Panc1 (cell line): ENCODE results near the gene TENM3. TPM values are rescaled to one million over a fixed set of nuclear protein-coding genes. Genes with fewer than 3 reads are reported as not detected.

Source experiments
- ATAC-seq: fragments of 200-7000 bp; cut with Tn5 transposase; 2 replicates; pipeline ENCODE4 v1.9.1; 2020; ENCODE audit warnings: mild to moderate bottlenecking, moderate library complexity
- BruUV-seq: library from RNA; stranded (reverse); fragments of 400-500 nt; replicated peaks from 2 replicates; lab custom pipeline; 2021; lab: Mats Ljungman, UMichigan
- CTCF ChIA-PET: fragments of 300-600 bp; sonication (Branson Sonifier 250); formaldehyde crosslinking; loops from one replicate; lab custom pipeline; 2022; ENCODE audit warnings: antibody characterized with exemption; lab: Charles Lee
- POLR2A ChIA-PET: fragments of 300-600 bp; sonication (Branson Sonifier 250); formaldehyde crosslinking; loops from one replicate; lab custom pipeline; 2022; ENCODE audit warnings: antibody characterized with exemption; lab: Charles Lee
- DNase-seq: peaks from one replicate; pipeline ENCODE4 v3.0.0-alpha.2; 2010; ENCODE audit warnings: low read depth, low spot score
- H3K27ac ChIP-seq: 2 replicates; pipeline ENCODE4 v1.5.1; 2011; ENCODE audit warnings: mild to moderate bottlenecking, low read length, inconsistent platforms
- H3K27me3 ChIP-seq: fragments of 200-500 bp; sonication (Bioruptor generic); 2 replicates; pipeline ENCODE4 v1.6.0; 2014; ENCODE audit warnings: low read length, inconsistent platforms; ENCODE audit not compliant: control insufficient read depth, insufficient read depth
- H3K36me3 ChIP-seq: fragments of 200-500 bp; sonication (Bioruptor generic); 2 replicates; pipeline ENCODE4 v1.5.1; 2014; ENCODE audit warnings: inconsistent platforms, mild to moderate bottlenecking, low read length, moderate library complexity; ENCODE audit not compliant: control insufficient read depth, insufficient read depth
- H3K4me1 ChIP-seq: 2 replicates; pipeline ENCODE4 v1.5.1; 2011; ENCODE audit warnings: inconsistent platforms, mild to moderate bottlenecking, low read length, moderate library complexity; ENCODE audit not compliant: control insufficient read depth, insufficient read depth
- H3K4me3 ChIP-seq, 2 experiments: 2 replicates each; pipeline ENCODE4 v1.5.1; 2011 to 2012; ENCODE audit warnings: low read depth in 2 of 2, low read length in 2 of 2, mild to moderate bottlenecking in 2 of 2, inconsistent platforms in 1 of 2, moderate library complexity in 1 of 2
- H3K9me3 ChIP-seq: fragments of 200-500 bp; sonication (Bioruptor generic); 2 replicates; pipeline ENCODE4 v1.5.1; 2014; ENCODE audit warnings: low read depth, mild to moderate bottlenecking, inconsistent platforms, low read length, moderate library complexity; ENCODE audit not compliant: control insufficient read depth, insufficient read depth
- CTCF ChIP-seq: fragments of 450-650 bp; IDR thresholded peaks from 2 replicates; pipeline ENCODE4 v1.5.1; 2017; ENCODE audit warnings: mild to moderate bottlenecking
- POLR2AphosphoS5 ChIP-seq: IDR thresholded peaks from 2 replicates; pipeline ENCODE4 v1.6.1; 2012; ENCODE audit warnings: mild to moderate bottlenecking, low read depth, low read length, moderate library complexity
- REST ChIP-seq, 2 experiments: IDR thresholded peaks; 2 replicates each; pipeline ENCODE4 v1.6.1; 2011 to 2012; ENCODE audit warnings: low read depth in 2 of 2, control low read depth in 1 of 2, low read length in 1 of 2, mild to moderate bottlenecking in 1 of 2, moderate library complexity in 1 of 2; ENCODE audit not compliant: insufficient read depth in 1 of 2
- SIN3A ChIP-seq: IDR thresholded peaks from 2 replicates; pipeline ENCODE4 v1.6.1; 2012; ENCODE audit warnings: low read depth, mild to moderate bottlenecking, low read length, moderate library complexity, borderline replicate concordance; ENCODE audit not compliant: insufficient read depth
- TCF7L2 ChIP-seq: IDR thresholded peaks from 2 replicates; pipeline ENCODE4 v1.6.1; 2011; ENCODE audit warnings: mild to moderate bottlenecking, low read depth, low read length, inconsistent platforms
- in situ Hi-C: cut with HindIII; loops from 2 replicates; pipeline ENCODE4 v1.10.0; 2016; ENCODE audit warnings: low sequenced_read_pairs, low pct_unique_long_range_greater_than_20kb
- intact Hi-C: fragments of 100-400 bp; cut with micrococcal nuclease; formaldehyde crosslinking; loops from one replicate; pipeline ENCODE4 v1.10.0; 2022; ENCODE audit not compliant: unreplicated experiment
- total RNA-seq: library from RNA; stranded (reverse); gene quantifications from one replicate; pipeline ENCODE4 v1.2.1, GENCODE V29; 2021; ENCODE audit not compliant: unreplicated experiment

TENM3 gene
- total RNA-seq, 1 experiment from 2014 or later = 0.95 TPM

GRCh38 chr4:182449186-182449929 lies 206.2 kb downstream of the TENM3 start:
- no peak for DNase-seq
- in situ Hi-C loops (no loop called here), intact Hi-C loops (no loop called here)
- POLR2A ChIA-PET = no interaction called here
- BruUV-seq = no TSS peak
- ATAC-seq = peak; percentile 79
- CTCF ChIA-PET = no interaction called here
- Histone ChIP-seq H3K27me3 (peaks cover 28% of the 10 kb centered on the region), H3K4me1 (peaks cover 2% of the 10 kb centered on the region; the same call in 1 of the 2 replicates), H3K9me3 (no peaks in the 10 kb centered on the region), H3K27ac (no peak overlapping the region), H3K36me3 (no peaks in the 10 kb centered on the region), H3K4me3 (peak overlapping the region; percentile 45 to 48)
- no peak for TF ChIP-seq TCF7L2

DNA sequence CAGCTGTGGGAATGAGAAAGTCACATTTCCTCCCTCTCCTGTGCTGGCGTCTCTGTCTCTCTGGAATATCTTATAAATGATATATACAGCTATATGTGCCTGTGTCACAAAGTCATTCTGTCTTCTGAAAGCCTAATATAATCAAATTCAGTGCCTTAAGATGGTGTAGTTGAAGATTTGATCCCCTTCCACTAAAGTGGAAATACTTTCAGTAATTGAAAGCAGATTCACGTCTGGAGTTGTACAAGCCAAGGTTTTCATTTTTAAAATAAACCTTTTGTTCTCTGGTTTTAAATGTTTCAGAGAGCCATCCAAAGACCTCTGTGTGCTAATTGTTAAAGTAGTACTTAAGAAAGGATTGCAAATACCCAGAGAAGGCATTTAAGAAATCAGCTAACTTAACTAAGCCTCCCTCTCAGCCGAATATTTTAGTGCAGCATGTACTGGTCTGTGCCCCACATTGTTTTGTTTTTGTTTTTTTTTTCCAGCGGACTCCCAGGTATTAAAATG lies 206.8 kb downstream of the TENM3 start:
- TF ChIP-seq REST (IDR thresholded peaks at IDR 0.05; ENCODE audit: insufficient read depth in 1 of 2, low read depth in 2 of 2, low read length in 1 of 2) (no peak), SIN3A (no peak), POLR2AphosphoS5 (no peak), CTCF (no peak), TCF7L2 (no peak)
- H3K4me1 ChIP-seq = peaks cover 2% of the 10 kb centered on the region; the same call in 1 of the 2 replicates
- ChIA-PET POLR2A (no interaction called here), CTCF (no interaction called here)
- in situ Hi-C loops (no loop called here), intact Hi-C loops (no loop called here)
- no peaks in the 10 kb centered on the region for H3K9me3 ChIP-seq
- ATAC-seq = no peak
- no TSS peak for BruUV-seq
- H3K36me3 ChIP-seq = no peaks in the 10 kb centered on the region
- peak overlapping the region; percentile 45 to 48; a peak in 2 of 4 replicates for H3K4me3 ChIP-seq
- peaks cover 28% of the 10 kb centered on the region for H3K27me3 ChIP-seq
- H3K27ac ChIP-seq = no peak overlapping the region
- no peak for DNase-seq

DNA sequence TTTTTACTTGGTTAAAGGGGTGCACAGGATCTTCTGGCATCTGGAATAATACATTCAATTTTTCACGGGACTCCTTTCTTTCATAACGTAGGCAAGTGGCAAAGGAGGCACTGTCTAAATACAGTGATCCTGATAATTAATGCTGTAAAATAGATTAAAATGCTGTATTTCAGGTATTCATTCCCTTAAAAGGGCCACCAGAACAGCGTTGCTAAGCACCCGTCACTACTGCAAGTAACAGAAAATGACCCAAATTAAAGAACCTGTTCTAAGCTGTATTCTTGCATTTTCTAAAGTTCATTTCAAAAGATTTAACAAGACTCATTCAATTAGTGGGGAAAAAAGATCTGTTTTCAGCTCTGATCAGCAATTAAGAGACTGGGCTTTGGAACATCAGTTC lies 208.2 kb downstream of the TENM3 start:
- Histone ChIP-seq H3K9me3 (no peaks in the 10 kb centered on the region), H3K36me3 (no peaks in the 10 kb centered on the region), H3K27me3 (peaks cover 28% of the 10 kb centered on the region), H3K4me3 (no peak overlapping the region), H3K4me1 (peaks cover 2% of the 10 kb centered on the region; the same call in 1 of the 2 replicates), H3K27ac (no peak overlapping the region)
- no TSS peak for BruUV-seq
- ChIA-PET POLR2A (no interaction called here), CTCF (no interaction called here)
- intact Hi-C loops = no loop called here
- ATAC-seq (no peak), DNase-seq (no peak)
- in situ Hi-C loops = no loop called here
- TF ChIP-seq SIN3A (no peak), REST (IDR thresholded peaks at IDR 0.05; ENCODE audit: insufficient read depth in 1 of 2, low read depth in 2 of 2, low read length in 1 of 2) (no peak), CTCF (no peak), TCF7L2 (no peak), POLR2AphosphoS5 (no peak)
